Right lobe of liver (tissue), 4 donors: ENCODE results near the gene MT4.

Experiments used
- CTCF ChIP-seq, 4 donors: fragments of 200-600 bp in 3 of 4; fragments of 450-650 bp in 1 of 4; IDR thresholded peaks; one replicate each; pipeline versions ENCODE4 v1.5.1 to v1.8.0; 2016 to 2022; ENCODE audit warnings: antibody characterized with exemption in 4 of 4, mild to moderate bottlenecking in 2 of 4
- POLR2A ChIP-seq: fragments of 450-650 bp; IDR thresholded peaks from one replicate; pipeline ENCODE4 v1.6.1; 2017; ENCODE audit warnings: antibody characterized with exemption, mild to moderate bottlenecking
- donor health status: DM: no; HTN: no; CAD: no.
- donor health status: DM: no; HTN: no; CAD: no.
- donor health status: DM: no; HTN: yes; CAD: no.

- TF ChIP-seq CTCF (IDR thresholded peaks at IDR 0.05), result no peak
- TF ChIP-seq POLR2A, result no peak
Measured at GRCh38 chr16:56591377-56592060, 26.6 kb downstream of the MT4 start.
